Esophagus squamous epithelium (tissue), 4 donors: ENCODE data around the gene SPINDOC.

Experiments
- CTCF ChIP-seq, 6 experiments: fragments of 450-650 bp in 4 of 6; fragments of 200-600 bp in 2 of 6; sonication (generic) in 2 of 6; IDR thresholded peaks; one replicate each; pipeline ENCODE4 v1.5.1; 2016 to 2019; ENCODE audit warnings: antibody characterized with exemption in 6 of 6, mild to moderate bottlenecking in 4 of 6, moderate library complexity in 4 of 6
- POLR2A ChIP-seq, 4 donors: fragments of 450-650 bp; IDR thresholded peaks; one replicate each; pipeline ENCODE4 v1.6.1; 2017; ENCODE audit warnings: antibody characterized with exemption in 4 of 4, mild to moderate bottlenecking in 4 of 4, moderate library complexity in 3 of 4

DNA sequence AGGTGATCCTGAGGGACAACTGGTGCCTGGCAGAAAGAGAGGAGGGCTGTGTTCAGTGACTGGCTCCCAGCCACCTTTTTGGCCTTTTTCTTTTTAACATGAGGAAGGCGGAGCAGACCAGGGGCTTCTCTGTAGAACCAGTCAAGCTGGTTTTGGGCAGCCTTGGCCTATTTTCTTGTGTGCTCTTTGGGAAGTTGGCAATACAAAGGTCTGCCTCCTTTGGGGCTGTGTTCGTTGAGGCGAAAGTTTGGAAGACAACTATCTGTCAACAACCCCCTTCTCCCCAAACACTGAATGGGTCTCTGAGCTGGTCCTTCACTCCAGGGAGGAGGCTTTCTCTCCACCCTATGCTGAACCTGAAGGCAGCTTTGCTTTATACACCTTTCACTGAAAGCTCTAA lies 34.1 kb downstream of the SPINDOC start:
- TF ChIP-seq CTCF (IDR thresholded peaks at IDR 0.05) (peak in 1 of 6 experiments; percentile 5), POLR2A (IDR thresholded peaks at IDR 0.05) (no peak)
